GM19324 (cell line): ENCODE data around the gene SYP.
"Not testable (repeated sequence)": the region's sequence is repeated elsewhere in the genome, so short reads cannot be mapped to it uniquely, and the experiment has no call there.

Experiments used
- ATAC-seq: cut with Tn5 transposase; IDR thresholded peaks from one replicate; pipeline ENCODE4 v1.9.1; 2021; ENCODE audit warnings: mild to moderate bottlenecking, moderate library complexity; ENCODE audit not compliant: unreplicated experiment, low FRiP score

SYP gene

DNA sequence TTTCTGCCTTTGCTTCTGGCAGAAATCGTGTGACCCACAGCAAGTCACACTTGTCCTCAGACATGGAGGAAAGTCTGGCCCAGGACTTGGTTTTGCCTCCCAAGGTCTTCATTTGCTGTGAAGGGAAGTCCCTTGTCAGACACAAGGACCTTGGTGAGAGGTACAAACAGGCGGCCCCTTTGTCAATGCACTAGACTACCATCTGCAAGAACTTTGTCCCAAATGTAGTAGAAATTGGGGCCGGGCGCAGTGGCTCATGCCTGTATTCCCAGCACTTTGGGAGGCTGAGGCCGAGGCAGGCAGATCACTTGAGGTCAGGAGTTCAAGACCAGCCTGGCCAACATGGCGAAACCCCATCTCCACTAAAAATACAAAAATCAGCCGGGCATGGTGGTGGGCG is 26.4 kb downstream of the SYP start:
- ATAC-seq = not testable (repeated sequence)

DNA sequence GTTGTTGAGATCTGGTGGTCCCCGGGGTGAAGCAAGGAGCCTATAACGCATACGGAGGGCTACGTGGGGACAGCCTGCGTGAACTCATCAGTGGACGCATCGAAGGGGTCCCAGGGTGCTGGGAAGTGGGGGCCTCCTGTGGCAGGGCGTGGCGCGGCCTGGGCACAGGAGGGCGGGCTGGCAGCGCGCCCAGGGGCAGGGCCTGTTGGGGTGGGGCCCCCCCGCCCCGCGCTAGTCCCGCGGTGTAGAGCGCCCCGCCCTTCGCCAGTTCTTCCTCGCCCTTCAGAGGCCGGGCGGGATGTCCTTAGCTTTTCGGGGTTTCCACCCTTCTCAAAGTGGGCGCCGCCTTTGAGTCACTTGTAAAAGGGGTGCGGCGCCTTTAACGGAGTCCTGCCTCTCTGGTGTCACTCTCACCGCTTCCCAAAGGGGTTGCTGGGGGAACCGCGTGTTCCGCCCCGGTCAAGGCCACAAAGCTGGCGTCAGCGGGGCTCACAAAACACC is 27.7 kb downstream of the SYP start:
- peak; percentile 69 for ATAC-seq

DNA sequence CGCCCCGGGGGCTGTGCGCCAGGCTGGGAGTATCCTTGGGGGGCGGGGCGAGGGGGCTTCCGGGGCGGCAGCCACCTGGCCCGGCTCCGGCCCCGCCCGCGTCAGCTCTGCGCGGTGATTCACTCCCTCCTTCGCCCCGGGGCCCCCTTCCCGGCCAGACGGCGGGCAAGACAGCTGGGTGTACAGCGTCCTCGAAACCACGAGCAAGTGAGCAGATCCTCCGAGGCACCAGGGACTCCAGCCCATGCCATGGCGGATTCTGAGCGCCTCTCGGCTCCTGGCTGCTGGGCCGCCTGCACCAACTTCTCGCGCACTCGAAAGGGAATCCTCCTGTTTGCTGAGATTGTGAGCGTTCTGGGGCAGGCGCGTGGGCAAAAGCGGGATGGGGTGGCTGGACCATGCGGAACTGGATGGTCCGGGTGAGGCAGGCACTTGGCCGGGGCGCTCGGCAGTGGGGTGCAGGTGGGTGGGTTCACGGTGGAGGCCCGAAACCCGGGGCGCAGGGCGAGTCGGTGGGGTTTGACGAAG is 28.2 kb downstream of the SYP start, which contains the start of gene PLP2:
PLP2 (plus strand) TSS at position 147 of the 528 bp plus-strand sequence; CDS start at position 250, 103 bp downstream.
- ATAC-seq = peak; percentile 5

DNA sequence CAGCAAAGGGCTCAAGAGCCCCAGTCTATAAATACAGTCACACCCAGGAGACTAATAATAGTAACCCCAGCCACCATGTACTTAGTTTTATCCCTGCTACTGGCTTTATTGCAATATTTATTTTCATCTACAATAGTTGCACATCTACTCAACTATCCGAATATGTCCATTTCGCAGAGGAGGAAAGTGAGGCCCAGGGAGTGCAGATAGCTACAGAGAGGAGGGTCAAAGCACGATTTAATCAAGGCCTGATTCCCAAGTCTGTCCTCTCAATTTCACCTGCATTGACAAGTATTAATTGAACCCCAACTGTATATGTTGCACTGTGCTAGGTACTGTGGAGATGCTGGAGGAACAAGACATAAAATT is 32.3 kb downstream of the SYP start:
- no peak for ATAC-seq

- ATAC-seq = no peak
Observed at GRCh38 chrX:49166914-49167739, 32.9 kb downstream of the SYP start.

- ATAC-seq = peak; percentile 41
Observed at GRCh38 chrX:49165901-49166881, 33.8 kb downstream of the SYP start.

DNA sequence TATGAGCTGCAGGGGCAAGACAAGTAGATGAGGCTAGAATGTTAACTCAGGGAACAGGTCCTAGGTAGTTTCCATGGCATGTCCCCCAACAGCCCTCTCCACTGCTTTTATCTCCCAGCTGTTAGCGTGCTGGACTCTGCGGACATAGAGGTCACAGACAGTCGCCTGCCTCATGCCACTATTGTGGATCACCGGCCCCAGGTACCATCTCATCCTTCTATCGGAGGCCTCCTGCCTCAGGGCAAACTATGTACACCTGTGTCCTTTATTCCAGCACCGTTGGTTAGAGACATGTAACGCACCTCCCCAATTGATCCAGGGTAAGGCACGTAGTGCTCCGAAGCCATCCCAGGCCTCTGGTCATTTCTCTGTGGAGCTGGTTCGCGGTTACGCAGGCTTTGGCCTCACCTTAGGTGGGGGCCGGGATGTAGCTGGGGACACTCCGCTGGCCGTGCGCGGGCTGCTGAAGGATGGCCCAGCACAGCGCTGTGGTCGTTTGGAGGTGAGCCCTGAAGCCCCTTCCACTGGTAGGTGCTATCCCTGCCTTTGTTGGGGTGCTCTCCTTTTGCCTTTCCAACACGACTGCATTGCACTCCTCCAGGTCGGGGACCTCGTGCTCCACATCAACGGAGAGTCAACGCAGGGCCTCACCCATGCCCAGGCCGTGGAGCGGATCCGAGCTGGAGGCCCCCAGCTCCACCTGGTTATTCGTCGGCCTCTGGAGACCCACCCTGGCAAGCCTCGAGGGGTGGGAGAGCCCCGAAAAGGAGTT is 35.2 kb downstream of the SYP start:
- no peak for ATAC-seq

DNA sequence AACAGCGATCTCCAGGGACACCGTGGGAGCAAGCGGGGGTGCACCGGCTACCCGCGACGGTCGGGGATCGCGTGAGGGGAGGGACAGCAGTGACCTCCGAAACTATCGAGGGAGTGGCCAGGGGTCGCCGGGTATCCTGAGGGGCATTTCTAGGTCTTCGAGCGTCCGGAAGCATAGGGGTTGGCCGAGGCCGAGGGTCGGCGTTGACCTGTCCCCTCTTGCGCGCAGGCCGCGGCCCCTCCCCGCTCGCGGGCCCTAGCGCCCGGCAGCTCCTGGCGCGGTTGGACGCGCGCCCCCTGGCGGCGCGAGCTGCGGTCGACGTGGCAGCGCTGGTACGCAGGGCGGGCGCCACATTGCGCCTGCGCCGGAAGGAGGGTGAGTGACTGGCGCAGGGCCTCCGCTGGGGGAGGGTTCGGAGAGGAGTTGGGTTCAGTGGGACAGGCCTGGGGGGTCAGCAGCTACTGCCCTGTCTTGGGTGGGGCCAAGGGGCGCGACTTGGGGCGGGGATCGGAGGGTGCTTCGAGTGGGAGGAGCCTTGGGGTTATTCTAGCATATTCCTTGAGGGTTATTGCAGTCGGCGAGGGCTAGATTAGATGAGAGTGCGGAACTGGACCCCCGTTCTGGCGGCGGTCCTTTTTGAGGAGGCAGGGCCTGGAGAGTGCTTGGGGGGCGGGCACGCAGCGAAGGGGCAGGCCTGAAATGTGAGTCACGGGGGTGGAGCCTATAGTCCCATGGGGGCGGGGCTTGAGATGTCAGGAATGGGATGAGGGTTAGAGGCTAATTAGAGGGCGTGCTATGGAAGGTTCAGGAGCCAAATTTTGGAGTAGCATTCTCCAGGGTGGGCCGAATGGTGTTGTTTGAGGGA is 36.2 kb downstream of the SYP start:
- ATAC-seq = no peak

DNA sequence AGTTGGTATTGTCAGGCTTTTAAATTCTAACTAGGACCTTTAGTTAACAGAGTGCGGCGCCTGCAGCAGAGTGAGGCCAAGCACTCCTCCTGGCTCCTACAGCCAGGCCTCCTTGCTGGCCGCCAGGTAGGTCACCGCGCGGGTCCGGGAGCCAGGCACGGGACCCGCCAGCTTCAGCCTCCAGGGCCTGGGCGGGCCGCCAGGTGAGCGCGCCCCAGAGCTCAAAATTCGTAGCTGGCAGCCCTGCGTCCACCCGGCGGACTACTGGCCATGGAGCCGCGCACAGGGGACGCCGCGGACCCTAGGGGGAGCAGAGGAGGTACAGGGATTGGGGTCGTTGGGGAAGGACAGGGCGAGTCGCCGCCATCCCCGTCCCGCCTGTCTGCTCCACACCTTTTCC is 37.4 kb downstream of the SYP start, which contains the start of gene MAGIX:
MAGIX (plus strand) TSS at position 139 of the 400 bp plus-strand sequence; CDS start at position 271, 132 bp downstream.
- no peak for ATAC-seq

GRCh38 chrX:49161632-49162031 is 38.4 kb downstream of the SYP start:
- ATAC-seq = no peak

GRCh38 chrX:49160908-49161307 is 39.1 kb downstream of the SYP start:
- ATAC-seq = no peak

- no peak for ATAC-seq
Observed at GRCh38 chrX:49157194-49157593, 42.8 kb downstream of the SYP start.

- peak; percentile 86 for ATAC-seq
Observed at GRCh38 chrX:49155900-49156837, 43.8 kb downstream of the SYP start.

GRCh38 chrX:49155243-49155899 is 44.6 kb downstream of the SYP start:
- no peak for ATAC-seq

- no peak for ATAC-seq
Observed at GRCh38 chrX:49153467-49153866, 46.5 kb downstream of the SYP start.

DNA sequence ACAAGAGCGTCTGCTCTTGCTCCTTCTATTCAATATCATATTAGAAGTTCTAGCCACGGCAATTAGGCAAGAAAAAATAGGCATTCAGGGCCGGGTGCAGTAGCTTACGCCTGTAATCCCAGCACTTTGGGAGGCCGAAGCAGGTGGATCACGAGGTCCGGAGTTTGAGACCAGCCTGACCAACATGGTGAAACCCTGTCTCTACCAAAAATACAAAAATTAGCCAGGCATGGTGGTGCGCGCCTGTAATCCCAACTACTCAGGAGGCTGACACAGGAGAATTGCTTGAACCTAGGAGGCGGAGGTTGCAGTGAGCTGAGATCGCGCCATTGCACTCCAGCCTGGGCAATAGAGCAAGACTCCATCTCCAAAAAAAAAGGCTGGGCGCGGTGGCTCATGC is 50.7 kb downstream of the SYP start:
- ATAC-seq = not testable (repeated sequence)

GRCh38 chrX:49148390-49149100 is 51.4 kb downstream of the SYP start:
- not testable (repeated sequence) for ATAC-seq
